ENCODE results near the gene TMX4. TPM values are rescaled to one million over a fixed set of nuclear protein-coding genes. Genes with fewer than 3 reads are reported as not detected.

TMX4 gene
- total and polyA plus RNA-seq, 11 donors, result 35.1 to 279 (median 103) TPM

DNA sequence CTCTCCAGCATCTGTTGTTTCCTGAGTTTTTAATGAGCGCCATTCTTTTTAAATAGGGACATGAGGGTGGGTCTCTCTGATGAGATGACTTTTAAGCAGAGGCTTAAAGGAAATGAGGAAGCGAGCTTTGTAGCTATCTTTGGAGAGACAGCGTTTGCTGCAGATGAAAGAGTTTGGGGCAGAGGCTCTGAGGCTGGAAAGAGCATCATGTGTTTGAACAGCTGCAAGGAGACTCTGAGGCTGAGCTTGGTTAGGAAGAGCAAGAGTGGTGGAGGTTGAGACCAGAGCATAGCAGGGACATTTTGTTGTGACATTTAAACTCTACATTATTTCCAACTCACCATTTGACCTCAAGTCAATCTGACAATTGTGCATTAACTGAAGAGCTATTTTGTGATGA lies 38.3 kb upstream of the TMX4 start:
- Histone ChIP-seq H3K4me3 (no peak overlapping the region), H3K4me1 (peaks cover 0 to 10% (median 0%) of the 10 kb centered on the region in 12 donors), H3K27me3 (no peaks in the 10 kb centered on the region), H3K9me3 (peaks cover 0 to 5% (median 0%) of the 10 kb centered on the region in 12 donors), H3K36me3 (no peaks in the 10 kb centered on the region), H3K27ac (no peak overlapping the region)
- no peak for ATAC-seq
- TF ChIP-seq POLR2A (IDR thresholded peaks at IDR 0.05), result no peak
- TF ChIP-seq, protein P1, sequence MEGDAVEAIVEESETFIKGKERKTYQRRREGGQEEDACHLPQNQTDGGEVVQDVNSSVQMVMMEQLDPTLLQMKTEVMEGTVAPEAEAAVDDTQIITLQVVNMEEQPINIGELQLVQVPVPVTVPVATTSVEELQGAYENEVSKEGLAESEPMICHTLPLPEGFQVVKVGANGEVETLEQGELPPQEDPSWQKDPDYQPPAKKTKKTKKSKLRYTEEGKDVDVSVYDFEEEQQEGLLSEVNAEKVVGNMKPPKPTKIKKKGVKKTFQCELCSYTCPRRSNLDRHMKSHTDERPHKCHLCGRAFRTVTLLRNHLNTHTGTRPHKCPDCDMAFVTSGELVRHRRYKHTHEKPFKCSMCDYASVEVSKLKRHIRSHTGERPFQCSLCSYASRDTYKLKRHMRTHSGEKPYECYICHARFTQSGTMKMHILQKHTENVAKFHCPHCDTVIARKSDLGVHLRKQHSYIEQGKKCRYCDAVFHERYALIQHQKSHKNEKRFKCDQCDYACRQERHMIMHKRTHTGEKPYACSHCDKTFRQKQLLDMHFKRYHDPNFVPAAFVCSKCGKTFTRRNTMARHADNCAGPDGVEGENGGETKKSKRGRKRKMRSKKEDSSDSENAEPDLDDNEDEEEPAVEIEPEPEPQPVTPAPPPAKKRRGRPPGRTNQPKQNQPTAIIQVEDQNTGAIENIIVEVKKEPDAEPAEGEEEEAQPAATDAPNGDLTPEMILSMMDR (IDR thresholded peaks at IDR 0.05), result no peak
- WGBS, 4 donors, result 50 to 68% (median 52%) methylated on average over 3 of the region's 3 CpGs
- no peak for DNase-seq
- intact Hi-C loops (cut with DNase I), result no loop called here

DNA sequence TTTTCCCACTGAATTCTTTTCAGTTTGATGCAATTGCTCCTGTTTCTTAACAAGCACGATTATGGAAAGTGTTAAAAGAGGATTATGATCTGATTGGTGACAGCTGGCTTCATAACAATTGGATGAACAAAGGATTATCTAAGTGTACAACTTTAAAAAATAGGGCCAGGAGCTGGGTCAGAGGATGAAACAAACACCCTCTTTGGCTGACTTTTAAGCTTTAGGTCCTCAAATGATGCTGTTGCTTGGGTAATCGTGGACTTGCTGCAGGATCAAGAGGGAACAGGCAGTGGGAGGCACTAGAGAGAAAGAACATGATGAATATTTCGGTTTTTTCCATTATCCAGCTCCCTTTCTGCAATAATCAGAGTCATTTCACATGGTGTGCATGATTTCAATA lies 35.5 kb upstream of the TMX4 start:
- DNase-seq (no peak), ATAC-seq (no peak)
- intact Hi-C loops (cut with DNase I), result no loop called here
- Histone ChIP-seq H3K9me3 (peaks cover 0 to 6% (median 0%) of the 10 kb centered on the region in 12 donors), H3K4me1 (no peaks in the 10 kb centered on the region), H3K36me3 (no peaks in the 10 kb centered on the region), H3K27me3 (no peaks in the 10 kb centered on the region), H3K4me3 (no peak overlapping the region), H3K27ac (no peak overlapping the region)
- TF ChIP-seq POLR2A (IDR thresholded peaks at IDR 0.05), result no peak
- TF ChIP-seq, protein P1 (IDR thresholded peaks at IDR 0.05), result no peak
- 64 to 72% (median 65%) methylated on average over 3 of the region's 3 CpGs for WGBS, 4 donors

DNA sequence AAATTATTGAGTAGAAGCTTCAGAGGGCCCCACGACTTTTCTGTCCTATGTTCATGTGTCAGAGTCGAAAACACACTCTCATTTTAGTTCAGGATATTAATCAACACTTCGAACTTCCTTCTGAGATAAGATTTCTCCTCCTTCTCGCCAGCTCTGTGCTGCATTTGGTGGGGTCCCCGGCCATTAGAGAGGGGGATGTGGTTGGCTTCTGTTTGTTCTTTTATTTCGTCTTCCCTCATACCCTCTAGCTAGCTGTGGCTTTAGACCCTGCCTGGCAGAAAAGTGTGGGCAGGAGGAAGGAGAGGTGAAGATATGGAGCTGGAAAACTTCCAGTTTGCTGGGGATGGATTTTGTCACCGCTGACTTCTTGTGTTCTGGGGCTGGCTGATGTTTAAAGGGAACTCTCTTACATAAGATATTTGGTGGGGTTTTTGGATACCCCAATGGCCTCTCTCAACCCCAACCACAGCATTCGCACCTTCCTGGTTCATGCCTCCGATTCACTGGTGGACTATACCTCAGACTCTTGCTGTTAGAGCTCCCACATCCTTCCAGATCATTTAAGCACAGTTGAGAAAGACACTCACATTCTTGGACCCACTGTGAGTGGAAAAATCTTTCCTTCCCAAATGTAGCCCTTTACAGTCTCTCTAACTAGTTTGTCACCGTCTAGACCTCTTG lies 30.7 kb upstream of the TMX4 start:
- no peaks in the 10 kb centered on the region for H3K4me1 ChIP-seq
- TF ChIP-seq POLR2A (IDR thresholded peaks at IDR 0.05), result no peak
- TF ChIP-seq, protein P1 (IDR thresholded peaks at IDR 0.05), result no peak
- peaks cover 0 to 6% (median 0%) of the 10 kb centered on the region in 12 donors for H3K9me3 ChIP-seq
- H3K27me3 ChIP-seq, result no peaks in the 10 kb centered on the region
- no peak overlapping the region for H3K4me3 ChIP-seq
- DNase-seq (no peak), ATAC-seq (no peak)
- 43 to 56% (median 46%) methylated on average over 10 of the region's 10 CpGs for WGBS, 4 donors
- intact Hi-C loops (cut with DNase I), result loop anchor here in 1 of 10 donors (5.0 kb wide), 1 partner anchor 77 kb away; no protein-coding TSS in a partner anchor
- no peaks in the 10 kb centered on the region for H3K36me3 ChIP-seq
- no peak overlapping the region for H3K27ac ChIP-seq

DNA sequence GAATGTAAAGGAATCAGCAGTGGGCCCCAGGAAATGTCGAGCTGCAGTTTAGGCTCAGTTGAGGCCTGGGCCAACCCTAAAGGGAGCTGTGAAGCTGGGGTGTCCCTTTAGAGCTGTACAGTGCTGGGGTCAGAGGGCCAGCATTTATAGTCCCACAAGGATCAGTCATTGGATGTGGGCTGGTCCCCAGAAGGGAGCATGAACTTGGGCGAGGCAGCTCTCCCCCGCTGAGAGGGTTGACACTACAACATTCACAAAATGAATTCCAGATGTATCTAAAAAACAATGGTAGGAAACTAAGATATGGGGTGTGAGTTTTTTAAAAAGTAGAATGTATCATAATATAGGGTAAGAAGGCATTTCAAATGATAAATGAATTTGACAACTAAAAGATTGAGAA lies 29.7 kb upstream of the TMX4 start:
- Histone ChIP-seq H3K9me3 (peaks cover 0 to 6% (median 0%) of the 10 kb centered on the region in 12 donors), H3K27ac (no peak overlapping the region), H3K27me3 (no peaks in the 10 kb centered on the region), H3K4me1 (no peaks in the 10 kb centered on the region), H3K36me3 (no peaks in the 10 kb centered on the region), H3K4me3 (no peak overlapping the region)
- TF ChIP-seq, protein P1 (IDR thresholded peaks at IDR 0.05), result no peak
- TF ChIP-seq POLR2A (IDR thresholded peaks at IDR 0.05), result no peak
- intact Hi-C loops (cut with DNase I), result loop anchor here in 4 of 10 donors (5.0 to 10.0 kb wide), 4 partner anchors 75 to 345 kb away; partner anchors contain the start of gene PLCB1 (in 1 of the 4)
- 69 to 88% (median 81%) methylated on average over 3 of the region's 3 CpGs for WGBS, 4 donors
- DNase-seq (no peak), ATAC-seq (no peak)
